ENCODE data around the gene PPP1R14D. TPM values are rescaled to one million over a fixed set of nuclear protein-coding genes. Genes with fewer than 3 reads are reported as not detected.

The PPP1R14D gene
- total RNA-seq, 1 experiment from 2014 or later = not detected

DNA sequence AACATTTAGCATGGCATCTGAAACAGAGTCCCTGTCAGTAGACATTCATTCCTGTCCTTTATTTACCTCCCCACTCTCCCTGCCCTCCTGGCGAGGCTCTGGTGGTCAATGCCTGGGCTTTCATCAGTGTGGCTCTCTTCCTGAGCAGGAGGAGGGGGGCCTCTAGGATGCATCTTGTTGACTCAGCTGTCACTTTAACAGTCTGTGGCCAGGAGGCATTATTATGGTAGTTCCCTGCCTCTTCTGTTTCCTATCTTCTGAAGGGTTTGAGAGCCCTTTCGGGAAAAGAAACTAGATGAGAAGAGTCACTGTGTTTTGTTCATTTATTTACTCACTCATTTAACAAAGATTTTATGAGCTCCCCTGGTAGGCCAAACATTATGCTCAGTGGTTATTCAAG lies 2.4 kb upstream of the PPP1R14D start (continued):
- TF ChIP-seq POLR2AphosphoS5 (IDR thresholded peaks at IDR 0.05; ENCODE audit: low read depth, low read length) (no peak), JUND (IDR thresholded peaks at IDR 0.05) (no peak), YY1 (IDR thresholded peaks at IDR 0.05; ENCODE audit: extremely low read depth, insufficient replicate concordance, low read depth, low read length) (no peak), POLR2A (IDR thresholded peaks at IDR 0.05; ENCODE audit: borderline replicate concordance, extremely low read depth, insufficient read depth, insufficient read length) (no peak), EZH2phosphoT487 (IDR thresholded peaks at IDR 0.05; ENCODE audit: borderline replicate concordance) (no peak), SRF (IDR thresholded peaks at IDR 0.05; ENCODE audit: low read depth) (no peak), ELF1 (IDR thresholded peaks at IDR 0.05; ENCODE audit: borderline replicate concordance, low read depth) (no peak), RAD21 (IDR thresholded peaks at IDR 0.05; ENCODE audit: low read depth) (no peak), CBX3 (IDR thresholded peaks at IDR 0.05; ENCODE audit: low read depth) (no peak), TCF7L2 (IDR thresholded peaks at IDR 0.05; ENCODE audit: borderline replicate concordance, extremely low read depth, insufficient read depth, insufficient read length) (no peak)
- TF ChIP-seq, protein P1, sequence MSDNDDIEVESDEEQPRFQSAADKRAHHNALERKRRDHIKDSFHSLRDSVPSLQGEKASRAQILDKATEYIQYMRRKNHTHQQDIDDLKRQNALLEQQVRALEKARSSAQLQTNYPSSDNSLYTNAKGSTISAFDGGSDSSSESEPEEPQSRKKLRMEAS (IDR thresholded peaks at IDR 0.05) = no peak
- TF ChIP-seq, protein P2, sequence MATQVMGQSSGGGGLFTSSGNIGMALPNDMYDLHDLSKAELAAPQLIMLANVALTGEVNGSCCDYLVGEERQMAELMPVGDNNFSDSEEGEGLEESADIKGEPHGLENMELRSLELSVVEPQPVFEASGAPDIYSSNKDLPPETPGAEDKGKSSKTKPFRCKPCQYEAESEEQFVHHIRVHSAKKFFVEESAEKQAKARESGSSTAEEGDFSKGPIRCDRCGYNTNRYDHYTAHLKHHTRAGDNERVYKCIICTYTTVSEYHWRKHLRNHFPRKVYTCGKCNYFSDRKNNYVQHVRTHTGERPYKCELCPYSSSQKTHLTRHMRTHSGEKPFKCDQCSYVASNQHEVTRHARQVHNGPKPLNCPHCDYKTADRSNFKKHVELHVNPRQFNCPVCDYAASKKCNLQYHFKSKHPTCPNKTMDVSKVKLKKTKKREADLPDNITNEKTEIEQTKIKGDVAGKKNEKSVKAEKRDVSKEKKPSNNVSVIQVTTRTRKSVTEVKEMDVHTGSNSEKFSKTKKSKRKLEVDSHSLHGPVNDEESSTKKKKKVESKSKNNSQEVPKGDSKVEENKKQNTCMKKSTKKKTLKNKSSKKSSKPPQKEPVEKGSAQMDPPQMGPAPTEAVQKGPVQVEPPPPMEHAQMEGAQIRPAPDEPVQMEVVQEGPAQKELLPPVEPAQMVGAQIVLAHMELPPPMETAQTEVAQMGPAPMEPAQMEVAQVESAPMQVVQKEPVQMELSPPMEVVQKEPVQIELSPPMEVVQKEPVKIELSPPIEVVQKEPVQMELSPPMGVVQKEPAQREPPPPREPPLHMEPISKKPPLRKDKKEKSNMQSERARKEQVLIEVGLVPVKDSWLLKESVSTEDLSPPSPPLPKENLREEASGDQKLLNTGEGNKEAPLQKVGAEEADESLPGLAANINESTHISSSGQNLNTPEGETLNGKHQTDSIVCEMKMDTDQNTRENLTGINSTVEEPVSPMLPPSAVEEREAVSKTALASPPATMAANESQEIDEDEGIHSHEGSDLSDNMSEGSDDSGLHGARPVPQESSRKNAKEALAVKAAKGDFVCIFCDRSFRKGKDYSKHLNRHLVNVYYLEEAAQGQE (IDR thresholded peaks at IDR 0.05; ENCODE audit: low read depth) = no peak

DNA sequence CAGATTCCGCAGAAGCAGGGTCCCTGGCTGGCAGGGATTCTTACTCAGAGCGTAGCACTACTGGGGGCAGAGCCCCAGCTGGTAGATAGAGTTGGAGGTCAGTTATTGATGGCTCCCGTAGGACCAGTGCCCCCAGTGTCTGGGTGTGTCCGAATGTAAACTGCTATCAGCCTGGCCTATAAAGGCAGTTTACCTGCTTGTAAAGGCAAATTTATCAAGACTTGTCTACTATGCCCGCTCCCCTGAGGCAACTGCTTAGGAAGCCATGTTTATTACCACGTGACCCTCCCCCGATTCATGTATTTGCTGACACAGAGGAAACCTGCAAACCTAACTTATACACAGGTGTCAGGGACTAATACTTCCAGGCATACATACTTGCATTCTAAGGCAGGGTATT lies 607 bp upstream of the PPP1R14D start:
- Histone ChIP-seq H3K79me2 (ENCODE audit: insufficient read depth, low read length) (no peaks in the 10 kb centered on the region), H3K4me2 (ENCODE audit: low read length) (no peak overlapping the region), H3K36me3 (ENCODE audit: control insufficient read depth in 1 of 2, insufficient read depth in 2 of 2, low read length in 2 of 2) (no peaks in the 10 kb centered on the region), H3K9ac (ENCODE audit: low read length) (no peak overlapping the region), H3K9me3 (ENCODE audit: control insufficient read depth in 1 of 2, insufficient read depth in 1 of 2, low read depth in 1 of 2, low read length in 2 of 2) (no peaks in the 10 kb centered on the region), H3K4me1 (ENCODE audit: control insufficient read depth in 1 of 2, insufficient read depth in 2 of 2, low read length in 2 of 2) (peaks cover 24 to 34% of the 10 kb centered on the region in 2 experiments), H3K4me3 (replicated peaks in 1 of 2; ENCODE audit: low read depth in 1 of 2, low read length in 2 of 2) (no peak overlapping the region), H3K27me3 (ENCODE audit: insufficient read depth, low read length) (no peaks in the 10 kb centered on the region), H2AFZ (ENCODE audit: low read depth, low read length, poor library complexity, severe bottlenecking) (no peak overlapping the region), H4K20me1 (ENCODE audit: insufficient read depth) (no peaks in the 10 kb centered on the region), H3K9me2 (ENCODE audit: insufficient read depth) (no peaks in the 10 kb centered on the region), H3K27ac (ENCODE audit: low read depth, low read length) (no peak overlapping the region)
- RAD21 ChIA-PET (ENCODE audit: low non-redundant PET in 1 of 2, low total read pairs in 2 of 2, uncharacterized antibody in 2 of 2, unreplicated experiment in 2 of 2) = no interaction called here
- intact Hi-C loops (cut with micrococcal nuclease) = no loop called here
- DNase-seq (ENCODE audit: low read depth, low spot score) = no peak
- POLR2A ChIA-PET = no interaction called here
- no TSS peak for BruUV-seq (replicated peaks)
- TF ChIP-seq, protein P3, sequence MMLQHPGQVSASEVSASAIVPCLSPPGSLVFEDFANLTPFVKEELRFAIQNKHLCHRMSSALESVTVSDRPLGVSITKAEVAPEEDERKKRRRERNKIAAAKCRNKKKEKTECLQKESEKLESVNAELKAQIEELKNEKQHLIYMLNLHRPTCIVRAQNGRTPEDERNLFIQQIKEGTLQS (IDR thresholded peaks at IDR 0.05) = no peak
- TF ChIP-seq CBX3 (IDR thresholded peaks at IDR 0.05; ENCODE audit: low read depth) (no peak), ZFX (IDR thresholded peaks at IDR 0.05) (no peak), RAD21 (IDR thresholded peaks at IDR 0.05; ENCODE audit: low read depth) (no peak), TCF7L2 (IDR thresholded peaks at IDR 0.05; ENCODE audit: borderline replicate concordance, extremely low read depth, insufficient read depth, insufficient read length) (no peak), JUND (IDR thresholded peaks at IDR 0.05) (no peak), YY1 (IDR thresholded peaks at IDR 0.05; ENCODE audit: extremely low read depth, insufficient replicate concordance, low read depth, low read length) (no peak), ZNF274 (IDR thresholded peaks at IDR 0.05; ENCODE audit: low read depth, low read length) (no peak), EZH2 (IDR thresholded peaks at IDR 0.05) (no peak), FOSL1 (IDR thresholded peaks at IDR 0.05; ENCODE audit: low read depth) (no peak)
- TF ChIP-seq, protein P1 (IDR thresholded peaks at IDR 0.05) = no peak
- CTCF ChIA-PET = no interaction called here
- no peak for ATAC-seq

All from HCT116 (cell line).